Stimulated activated CD8-positive, alpha-beta memory T cell treated with anti-CD3 and anti-CD28 coated beads, Interleukin-12 subunit alpha, Interleukin-12 subunit beta, amount 100 ng/mL, for 1 hour (primary cell): ENCODE data around the gene DUOXA2.
"Not testable (repeated sequence)": the region's sequence is repeated elsewhere in the genome, so short reads cannot be mapped to it uniquely, and the experiment has no call there.

Source experiments
- DNase-seq: peaks from one replicate; pipeline ENCODE4 v3.0.0-alpha.2; 2020; ENCODE audit warnings: low read depth

Gene DUOXA2

DNA sequence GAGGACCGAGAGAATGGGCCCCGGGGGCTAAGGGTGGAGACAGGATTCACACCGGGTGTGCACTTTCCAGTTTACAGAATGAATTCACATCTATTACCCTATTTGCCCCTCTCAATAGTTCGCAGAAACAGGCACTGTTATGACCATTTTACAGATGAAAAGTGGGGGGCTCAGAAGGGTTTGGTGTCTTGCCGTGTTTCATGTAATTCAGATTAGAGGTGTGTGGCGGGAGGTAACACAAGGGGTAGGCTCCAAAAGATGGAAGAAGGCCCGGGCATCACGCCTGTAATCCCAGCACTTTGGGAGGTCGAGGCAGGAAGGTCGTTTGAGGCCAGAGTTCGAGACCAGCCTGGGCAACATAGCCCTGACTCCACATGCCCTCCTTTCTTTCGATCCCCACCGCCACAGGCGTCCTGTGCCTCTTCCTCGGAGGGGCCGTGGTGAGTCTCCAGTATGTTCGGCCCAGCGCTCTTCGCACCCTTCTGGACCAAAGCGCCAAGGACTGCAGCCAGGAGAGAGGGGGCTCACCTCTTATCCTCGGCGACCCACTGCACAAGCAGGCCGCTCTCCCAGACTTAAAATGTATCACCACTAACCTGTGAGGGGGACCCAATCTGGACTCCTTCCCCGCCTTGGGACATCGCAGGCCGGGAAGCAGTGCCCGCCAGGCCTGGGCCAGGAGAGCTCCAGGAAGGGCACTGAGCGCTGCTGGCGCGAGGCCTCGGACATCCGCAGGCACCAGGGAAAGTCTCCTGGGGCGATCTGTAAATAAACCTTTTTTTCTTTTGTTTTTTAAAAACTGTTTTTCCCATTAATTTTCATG lies 3.4 kb downstream of the DUOXA2 start:
- DNase-seq = no peak

DNA sequence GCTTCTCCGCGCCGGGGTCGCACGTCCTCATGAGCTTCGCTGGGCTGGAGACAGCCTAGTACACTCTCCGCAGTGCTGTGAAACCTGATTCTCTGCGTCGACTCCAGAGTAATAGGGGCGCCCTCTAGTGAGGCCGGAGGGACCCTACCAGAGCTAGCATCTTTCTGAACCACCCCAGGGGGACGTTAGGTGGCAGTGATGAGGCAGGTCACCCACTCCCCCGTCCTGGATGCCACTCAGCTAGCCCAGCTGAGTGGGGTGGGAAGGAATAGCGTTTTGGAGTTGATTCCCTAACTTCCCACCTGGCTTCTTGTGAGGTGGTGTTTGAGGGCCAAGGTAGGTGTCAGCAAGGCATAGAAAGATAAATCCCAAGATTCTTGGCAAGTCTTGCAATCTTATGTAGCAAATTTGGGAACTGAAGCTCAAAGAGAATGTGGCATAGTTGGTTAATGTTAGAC lies 4.0 kb downstream of the DUOXA2 start:
- DNase-seq = peak; percentile 74

DNA sequence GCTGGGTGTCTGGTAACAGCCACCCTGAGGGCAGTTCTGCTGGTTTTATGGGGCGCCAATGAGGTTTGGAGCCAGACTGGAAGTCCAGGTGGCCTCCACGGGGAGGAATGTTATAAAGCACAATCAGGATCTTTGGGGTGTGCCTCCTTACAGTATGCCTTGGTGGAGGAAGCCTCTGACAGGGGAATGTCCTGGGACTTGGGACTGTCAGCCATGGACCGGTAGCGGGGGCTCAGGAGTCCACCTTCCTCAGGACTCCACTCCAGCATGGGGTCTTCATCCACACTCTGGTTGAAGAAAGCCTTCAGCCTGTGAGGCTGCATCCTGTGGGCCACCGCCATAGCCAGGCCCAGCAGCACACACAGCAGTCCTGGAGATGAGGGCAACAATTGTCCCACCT lies 4.9 kb downstream of the DUOXA2 start:
- DNase-seq = no peak

DNA sequence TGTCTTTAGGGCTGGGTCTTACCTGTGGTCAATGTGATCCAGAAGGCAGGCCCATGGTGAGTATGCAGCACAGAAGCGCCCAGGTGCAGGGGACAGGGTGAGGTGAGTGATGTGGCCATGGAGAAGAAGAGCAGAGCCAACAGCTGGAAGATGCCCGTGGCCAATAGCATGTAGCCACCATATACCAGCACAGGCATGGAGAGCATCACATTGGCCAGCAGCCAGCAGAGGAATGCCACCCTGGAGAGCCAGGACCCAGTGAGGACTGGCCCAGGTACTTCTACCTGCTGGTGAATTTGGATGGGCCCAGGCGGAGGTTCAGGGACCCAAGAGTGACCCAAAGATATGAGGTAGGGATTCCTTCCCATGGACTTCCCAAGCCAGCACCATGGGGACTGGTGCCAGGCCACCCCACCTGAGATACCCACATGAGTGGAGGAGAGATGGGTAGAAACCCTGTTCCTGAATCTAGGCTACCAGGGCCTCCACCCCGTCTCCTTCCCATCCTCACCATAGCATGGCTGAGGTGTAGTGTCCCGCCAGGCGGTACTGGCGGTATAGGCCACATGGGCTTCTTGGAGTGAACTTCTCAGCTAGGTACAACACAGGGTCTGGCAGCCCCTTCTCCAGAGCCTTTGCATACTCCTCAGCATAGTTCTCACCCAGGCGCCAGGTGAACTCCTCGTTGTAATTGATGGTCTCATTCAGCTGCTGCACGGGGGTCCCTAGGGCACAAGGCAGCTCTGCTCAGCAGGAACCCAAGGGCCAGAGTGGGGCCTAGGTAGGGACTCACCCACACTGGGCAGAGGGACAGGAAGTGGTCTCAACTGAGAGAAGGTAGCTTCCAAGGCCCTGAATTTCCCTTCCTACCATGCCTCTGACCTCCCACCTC lies 6.2 kb downstream of the DUOXA2 start:
- no peak for DNase-seq

DNA sequence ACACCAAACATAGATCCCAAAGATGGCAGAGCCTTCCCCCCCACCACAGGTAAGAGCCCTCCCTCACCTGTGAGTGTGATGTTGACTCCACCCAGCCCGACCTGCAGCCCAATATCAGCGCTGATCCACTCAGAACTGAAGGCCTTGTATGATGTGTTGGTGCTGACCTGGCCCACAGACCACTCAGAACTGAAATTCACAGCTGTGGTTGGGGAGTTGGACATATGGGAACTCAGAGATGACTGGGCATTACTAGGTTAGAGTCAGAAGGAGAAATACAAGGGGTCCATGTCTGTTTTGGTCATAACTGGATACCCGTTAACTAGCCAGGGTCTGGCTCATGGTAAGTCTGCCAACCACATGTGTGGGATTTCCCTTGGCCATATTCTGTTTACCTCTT lies 6.9 kb downstream of the DUOXA2 start:
- no peak for DNase-seq

DNA sequence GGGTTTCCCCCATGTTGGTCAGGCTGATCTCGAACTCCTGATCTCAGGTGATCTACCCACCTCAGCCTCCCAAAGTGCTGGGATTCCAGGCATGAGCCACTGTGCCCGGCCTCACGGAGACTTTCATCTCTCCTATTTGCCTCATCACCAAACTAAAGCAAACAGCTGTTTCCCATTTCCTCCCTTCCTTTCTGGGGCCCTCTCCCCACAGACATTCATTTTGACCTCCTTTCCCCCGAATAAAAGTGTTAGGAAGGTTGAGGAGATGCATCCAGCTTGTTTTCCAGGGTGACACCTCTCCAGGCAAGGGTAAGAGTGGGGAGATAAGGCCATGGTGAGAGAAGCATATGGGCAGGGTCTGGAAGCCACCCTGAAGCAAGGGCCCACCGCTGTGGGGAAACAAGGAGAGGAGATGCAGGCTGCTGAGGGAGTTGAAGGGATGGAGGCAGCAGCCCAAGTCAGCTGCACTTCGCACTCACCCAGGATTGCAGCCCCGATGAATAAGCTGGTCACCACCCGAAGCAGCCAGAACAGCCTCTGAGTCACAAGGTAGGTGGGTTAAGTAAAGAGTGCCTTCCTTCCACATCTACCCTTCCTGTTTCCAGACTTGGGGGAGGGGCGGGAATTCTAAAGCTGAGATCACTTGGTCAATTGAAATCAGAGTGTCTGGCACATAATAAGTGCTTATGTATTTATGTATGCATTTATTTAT lies 7.7 kb downstream of the DUOXA2 start:
- DNase-seq = no peak

DNA sequence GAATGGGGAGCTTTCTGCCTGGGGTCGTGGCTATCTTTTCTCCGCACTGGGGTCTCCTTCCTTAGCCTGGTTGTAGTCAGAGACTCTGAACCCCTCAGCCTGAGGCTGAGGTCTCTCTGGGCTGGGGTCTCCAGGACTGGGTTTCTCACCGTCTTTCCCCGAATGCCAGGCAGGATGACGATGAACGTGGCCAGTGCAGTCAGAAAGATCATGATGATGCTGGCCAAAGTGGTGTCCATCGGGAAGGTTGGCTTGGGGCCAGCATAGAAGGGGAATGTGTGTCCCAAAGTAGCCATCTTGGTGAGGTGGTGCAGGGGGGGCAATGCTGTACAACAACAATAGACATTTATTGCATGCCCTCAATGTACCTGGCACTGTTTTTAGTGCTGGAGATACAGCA lies 8.6 kb downstream of the DUOXA2 start:
- no peak for DNase-seq

DNA sequence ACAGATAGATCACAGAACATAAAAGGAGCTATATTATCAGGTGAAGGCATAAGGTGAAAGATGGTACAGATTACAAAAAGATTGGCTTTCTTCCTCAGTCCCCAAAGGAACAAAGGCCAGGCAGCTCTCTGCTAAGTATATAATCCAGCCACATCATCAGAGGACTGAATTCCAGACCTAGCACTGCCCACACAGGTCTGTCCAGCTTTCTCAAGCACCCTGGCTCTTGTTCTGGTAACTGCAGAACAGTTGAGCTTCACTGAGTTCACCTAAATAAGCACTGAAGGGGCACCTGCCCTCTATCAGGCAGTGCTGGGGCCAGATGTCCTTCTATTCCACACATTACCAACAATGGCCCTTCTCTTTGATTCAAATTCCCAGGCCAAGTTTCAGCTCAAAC lies 9.3 kb downstream of the DUOXA2 start:
- DNase-seq = no peak

DNA sequence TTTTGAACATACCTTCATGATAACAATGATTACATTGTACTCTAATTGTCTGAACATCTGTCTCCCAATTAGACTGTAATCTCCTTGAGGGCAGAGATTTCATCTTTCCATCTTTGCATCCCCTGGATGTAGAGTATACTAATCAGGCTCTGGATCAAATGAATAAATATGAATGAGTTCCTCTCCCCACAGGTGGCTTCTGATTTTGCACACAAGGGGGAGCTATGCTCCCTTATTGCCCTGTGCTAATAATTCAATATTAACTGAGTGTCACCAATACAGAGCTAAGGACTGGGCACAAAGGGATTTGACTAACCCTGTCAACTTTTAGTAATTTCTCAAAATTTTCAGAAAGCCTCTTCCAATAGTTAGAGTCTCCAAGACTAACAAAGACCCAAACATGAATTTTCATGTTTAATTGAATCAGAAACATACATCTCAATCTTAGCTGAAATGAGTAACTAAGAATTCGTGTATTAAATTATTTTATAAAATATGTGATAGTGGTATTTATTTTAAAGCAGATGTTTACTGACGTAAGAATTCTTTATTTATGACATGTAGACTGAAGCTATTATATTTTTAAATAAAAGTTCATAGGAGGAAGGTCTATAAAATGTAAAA lies 12.5 kb downstream of the DUOXA2 start:
- peak; percentile 17 for DNase-seq

DNA sequence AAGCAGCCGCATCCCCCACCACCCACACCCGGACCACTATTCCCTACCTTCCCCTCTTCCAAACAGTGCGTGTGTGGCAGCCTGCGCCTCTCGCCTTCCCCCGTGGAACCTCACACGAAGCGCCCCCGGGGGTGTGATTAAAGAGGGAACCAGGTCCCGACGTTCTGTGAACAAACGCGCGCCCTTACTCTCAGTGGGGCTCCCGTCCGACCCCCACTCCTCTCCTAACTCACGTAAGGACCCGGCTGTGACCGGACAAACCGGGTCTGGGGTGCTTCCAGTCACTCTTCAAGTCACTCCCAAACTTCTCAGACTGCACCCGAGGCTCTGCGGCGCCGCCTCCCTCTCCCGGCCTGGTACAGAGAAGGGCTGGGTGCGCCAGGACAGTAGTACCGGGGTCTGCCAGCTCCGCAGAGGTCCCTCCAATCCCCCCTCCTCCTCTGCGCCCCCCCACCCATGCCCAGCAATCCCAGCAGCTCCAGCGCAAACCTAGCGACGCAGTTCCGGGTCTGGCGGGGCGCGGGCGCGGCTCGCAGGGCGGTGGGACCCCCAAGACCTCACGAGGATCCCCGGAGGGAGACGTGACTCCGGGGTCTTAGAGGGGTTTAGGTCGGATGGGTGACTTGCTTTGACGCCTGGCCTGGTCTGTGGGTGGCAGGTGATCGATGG lies 15.0 kb downstream of the DUOXA2 start:
- no peak for DNase-seq

DNA sequence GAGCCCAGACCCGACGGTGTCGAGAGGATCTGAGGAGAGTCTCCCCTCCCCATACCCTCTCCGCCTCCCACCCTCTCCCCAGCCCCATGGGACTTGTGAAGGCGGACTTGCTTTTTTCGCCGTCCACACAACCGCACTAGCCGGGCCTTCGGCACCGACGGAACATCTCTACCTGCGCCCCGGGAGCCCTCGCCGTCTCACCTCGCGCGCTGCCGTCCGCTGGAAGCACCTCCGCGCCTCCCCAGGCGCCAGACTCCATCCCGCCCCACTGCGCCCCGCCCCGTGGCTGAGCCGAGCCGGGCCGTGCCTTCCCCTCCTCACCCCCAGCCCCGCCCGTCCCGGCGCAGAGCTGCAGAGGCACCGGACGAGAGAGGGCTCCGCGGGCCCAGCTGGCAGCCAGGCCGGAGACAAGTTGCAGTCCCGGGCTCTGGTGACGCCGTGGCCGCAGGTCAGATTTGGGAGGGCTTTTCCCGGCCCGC lies 15.6 kb downstream of the DUOXA2 start, which contains the start of the genes DUOX1 and DUOXA1:
TSS of gene DUOX1 (plus strand) at position 344 of the 479 bp plus-strand sequence. CDS start 1,973 bp downstream, outside the sequence.
TSS of gene DUOXA1 (minus strand) at position 229 of the 479 bp plus-strand sequence. CDS start 6,865 bp downstream, outside the sequence.
- DNase-seq = no peak

DNA sequence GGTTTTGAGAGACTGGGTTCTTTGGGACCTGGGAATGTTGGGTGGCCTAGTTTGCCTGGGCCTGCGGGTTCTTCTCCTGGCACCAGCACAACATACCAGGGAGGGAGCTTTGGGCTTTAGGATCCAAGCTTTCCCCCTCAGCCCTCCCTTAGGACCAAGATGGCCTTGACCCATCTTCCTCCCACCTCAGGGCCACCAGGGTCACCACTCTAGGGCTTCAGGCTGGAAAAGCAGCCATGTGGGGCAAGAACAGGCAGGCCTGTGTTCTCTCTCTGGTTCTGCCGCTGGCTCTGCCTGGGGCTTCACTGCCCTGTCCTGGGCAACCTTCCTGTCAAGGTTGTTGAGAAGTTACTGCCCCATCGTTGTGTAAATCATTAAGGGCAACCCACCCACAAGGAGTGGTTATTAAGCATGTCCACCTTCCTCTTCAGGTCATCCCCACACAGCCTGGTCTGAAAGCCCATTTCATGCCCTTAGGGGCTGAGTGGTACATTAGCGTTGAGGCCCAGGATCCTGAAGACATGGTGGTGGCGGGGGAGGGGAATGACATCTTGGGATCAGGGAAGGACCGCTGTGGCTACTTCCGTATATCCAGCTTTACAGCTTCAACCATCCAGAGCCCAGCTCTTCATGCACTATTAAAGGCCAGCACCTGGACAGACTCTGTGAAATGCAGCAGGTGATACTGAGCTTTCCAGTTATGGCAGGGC lies 16.3 kb downstream of the DUOXA2 start:
- no peak for DNase-seq

DNA sequence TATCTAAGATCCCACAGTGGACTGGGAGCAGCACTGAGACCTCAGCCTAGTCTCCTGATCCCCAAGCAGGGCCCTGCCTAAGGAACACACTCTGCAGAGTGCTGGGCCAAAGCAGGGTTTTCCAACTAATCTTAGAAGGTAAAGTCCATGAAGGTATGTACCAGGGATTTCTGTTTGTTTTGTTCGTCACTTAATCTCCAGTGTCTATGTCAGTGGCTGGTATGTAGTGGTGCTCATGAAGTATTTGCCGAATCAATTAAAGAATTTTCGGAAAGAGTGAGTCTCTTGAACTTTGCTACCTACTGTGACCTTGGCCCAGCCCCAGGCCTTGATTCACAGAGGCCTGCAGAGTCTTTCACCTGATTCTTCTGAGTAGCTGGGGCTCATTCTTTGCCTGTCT lies 17.4 kb downstream of the DUOXA2 start:
- no peak for DNase-seq

DNA sequence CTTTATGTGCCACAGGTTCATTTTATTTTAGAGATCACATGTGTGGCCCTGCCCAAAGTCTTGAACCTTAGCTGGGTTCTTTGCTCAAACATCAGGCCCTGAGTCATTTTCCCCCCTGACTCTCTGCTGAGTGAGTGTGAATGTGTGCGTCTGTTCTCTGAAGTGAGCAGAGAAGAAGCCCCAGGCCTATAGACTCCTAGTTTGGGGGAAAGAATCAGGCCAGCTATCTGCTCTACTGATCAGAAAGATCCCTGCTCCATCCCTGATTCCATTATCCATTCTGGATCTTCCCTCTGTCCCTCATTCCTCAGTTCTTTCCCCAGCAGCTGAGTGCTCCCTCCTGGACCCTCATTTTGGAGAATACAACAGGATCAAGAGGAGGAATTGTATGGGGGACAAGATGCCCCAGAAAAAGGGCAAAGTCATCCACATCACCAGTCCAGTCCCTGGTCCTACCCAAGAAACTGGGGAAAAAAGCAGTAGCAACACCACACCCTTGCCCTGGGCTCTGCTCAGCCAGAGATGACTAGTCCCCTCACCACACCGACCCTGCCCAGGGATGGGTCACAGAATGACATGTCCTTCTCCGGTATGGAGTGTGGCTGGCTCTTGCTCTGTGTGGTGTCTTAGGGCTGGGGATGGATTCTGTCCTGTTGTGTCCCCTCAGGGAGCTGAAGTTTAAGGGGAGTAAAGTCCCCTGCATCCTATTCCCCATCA lies 18.9 kb downstream of the DUOXA2 start:
- DNase-seq = no peak

DNA sequence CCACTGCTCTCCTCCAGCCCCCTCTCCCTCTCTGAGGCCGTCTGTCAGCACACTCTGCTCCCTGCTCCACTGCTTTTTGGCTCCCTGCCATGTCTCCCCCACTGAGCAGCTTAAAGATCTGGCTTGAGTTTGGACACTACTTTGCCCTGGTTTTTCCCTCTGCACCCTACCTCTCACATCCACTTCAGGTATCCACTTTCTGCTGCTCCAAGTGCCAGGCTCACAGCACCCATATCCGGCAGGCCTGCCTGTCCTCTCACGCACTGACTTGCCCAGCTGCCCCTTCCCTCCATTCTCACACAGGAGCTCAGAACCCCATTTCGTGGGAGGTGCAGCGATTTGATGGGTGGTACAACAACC lies 19.4 kb downstream of the DUOXA2 start:
- DNase-seq = no peak

DNA sequence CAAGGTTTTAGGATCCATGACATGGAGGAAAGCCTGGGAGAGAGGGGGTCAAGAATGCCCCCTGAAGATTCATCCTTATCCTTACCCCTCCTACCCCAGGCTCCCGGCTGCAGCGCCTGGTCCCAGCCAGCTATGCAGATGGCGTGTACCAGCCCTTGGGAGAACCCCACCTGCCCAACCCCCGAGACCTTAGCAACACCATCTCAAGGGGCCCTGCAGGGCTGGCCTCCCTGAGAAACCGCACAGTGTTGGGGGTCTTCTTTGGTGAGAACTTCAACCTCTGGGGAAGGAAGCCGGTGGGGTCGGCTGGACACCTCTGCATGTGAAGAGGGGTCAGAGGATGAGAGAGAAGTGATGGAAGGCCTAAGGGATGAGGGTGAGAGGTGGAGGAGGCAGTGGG lies 19.9 kb downstream of the DUOXA2 start:
- DNase-seq = no peak

DNA sequence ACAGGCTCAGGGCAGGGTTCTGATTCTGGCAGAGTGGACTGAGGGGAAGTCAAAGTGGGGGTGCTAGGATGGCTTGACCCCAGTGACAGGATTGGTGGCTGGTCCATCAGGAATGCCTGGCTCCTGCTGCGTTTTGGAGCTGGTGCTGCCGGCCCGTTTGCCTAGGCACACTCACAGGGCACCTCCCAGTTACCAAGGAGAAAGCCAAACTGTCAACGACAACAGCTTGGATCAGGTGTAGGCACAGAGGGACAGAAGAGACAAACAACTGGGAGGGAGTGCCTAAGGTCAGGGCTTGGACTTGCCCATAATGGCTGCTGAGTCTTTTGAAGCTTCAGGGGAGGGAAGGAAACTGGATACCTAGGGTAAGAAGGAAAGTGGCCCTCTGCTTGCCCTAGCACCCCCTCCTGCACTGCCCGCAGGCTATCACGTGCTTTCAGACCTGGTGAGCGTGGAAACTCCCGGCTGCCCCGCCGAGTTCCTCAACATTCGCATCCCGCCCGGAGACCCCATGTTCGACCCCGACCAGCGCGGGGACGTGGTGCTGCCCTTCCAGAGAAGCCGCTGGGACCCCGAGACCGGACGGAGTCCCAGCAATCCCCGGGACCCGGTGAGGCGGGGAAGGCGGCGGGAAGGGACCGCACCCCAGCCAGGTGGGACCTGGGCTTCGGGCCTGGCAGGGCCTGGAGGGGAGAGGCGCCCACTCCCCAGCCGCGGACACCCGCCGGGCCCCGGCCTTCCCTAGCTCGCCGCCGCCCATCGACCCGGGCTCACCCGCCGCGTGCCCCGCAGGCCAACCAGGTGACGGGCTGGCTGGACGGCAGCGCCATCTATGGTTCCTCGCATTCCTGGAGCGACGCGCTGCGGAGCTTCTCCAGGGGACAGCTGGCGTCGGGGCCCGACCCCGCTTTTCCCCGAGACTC lies 20.8 kb downstream of the DUOXA2 start:
- DNase-seq = no peak

DNA sequence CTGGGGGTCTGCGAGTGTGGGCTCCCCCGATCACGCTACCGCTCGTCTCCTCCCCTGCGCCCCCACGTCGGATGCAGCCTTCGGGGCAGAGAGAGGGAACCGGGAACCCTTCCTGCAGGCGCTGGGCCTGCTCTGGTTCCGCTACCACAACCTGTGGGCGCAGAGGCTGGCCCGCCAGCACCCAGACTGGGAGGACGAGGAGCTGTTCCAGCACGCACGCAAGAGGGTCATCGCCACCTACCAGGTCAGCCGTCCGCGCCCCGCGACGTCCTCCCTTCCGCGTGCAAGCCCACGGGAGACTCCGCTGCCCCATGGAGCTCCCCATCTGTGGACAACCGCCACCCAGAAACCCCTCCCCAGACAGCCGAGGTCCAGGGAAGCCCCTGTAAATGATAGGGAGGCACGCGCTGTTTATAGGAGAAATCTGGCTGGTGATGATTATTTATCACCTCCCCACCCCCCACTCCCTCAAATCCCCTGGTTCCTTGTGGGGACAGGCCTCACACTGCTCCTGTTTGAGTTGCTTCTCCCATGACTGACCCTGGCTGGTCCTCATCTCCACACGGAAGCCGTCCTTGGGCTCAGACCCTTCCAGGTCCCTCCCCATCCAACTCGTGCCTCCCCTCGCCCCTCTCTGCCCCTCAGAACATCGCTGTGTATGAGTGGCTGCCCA lies 21.7 kb downstream of the DUOXA2 start:
- DNase-seq = not testable (repeated sequence)
